Activated CD4-positive, alpha-beta T cell treated with anti-CD3 and anti-CD28 coated beads for 24 hours (primary cell): ENCODE results near the gene MAST4.
"Not testable (repeated sequence)": the region's sequence is repeated elsewhere in the genome, so short reads cannot be mapped to it uniquely, and the experiment has no call there.

Source experiments
- DNase-seq, 2 donors: peaks; one replicate each; pipeline ENCODE4 v3.0.0-alpha.2; 2020; ENCODE audit warnings: low read depth in 2 of 2

Gene MAST4

GRCh38 chr5:67123819-67124218 lies 527.6 kb downstream of the MAST4 start:
- DNase-seq = no peak

- DNase-seq = no peak
Measured at GRCh38 chr5:67124556-67124955, 528.4 kb downstream of the MAST4 start.

DNA sequence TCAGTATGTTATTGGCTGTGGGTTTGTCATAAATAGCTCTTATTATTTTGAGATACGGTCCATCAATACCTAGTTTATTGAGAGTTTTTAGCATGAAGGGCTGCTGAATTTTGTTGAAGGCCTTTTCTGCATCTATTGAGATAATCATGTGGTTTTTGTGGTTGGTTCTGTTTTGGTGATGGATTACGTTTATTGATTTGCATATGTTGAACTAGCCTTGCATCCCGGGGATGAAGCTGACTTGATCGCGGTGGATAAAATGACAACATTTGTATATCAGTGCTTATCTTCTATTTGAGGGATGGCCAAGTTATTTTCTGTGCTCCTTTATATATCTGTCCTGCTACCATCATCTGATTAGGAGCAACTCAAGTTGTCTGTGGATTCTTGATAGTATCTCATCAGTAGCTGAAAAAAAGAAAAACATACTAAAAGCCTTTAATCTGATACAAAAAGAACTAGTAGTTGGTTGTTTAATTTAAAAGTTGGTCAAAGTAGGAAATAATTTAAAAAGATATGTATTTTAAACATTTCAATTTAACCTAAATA lies 531.2 kb downstream of the MAST4 start:
- DNase-seq = not testable (repeated sequence)

DNA sequence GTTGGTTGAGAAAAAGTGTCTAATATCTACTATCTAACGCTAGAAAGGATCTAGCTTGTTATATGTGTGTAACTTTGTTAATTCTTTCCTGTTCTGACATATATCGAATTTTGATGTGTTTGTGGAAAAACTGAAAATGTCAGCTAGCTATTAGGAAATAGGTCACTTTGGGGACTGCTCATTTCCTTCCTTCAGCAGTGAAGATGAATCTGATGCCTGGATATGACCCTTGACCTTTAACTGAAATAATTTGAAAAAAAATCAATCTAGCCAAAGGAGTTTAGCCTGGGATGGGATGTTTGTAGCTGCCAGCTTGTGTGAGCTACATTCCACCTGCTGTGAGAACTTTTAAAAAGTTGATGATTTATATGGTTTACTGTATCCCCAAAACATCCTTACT lies 533.6 kb downstream of the MAST4 start:
- DNase-seq = no peak

- DNase-seq = no peak
Measured at GRCh38 chr5:67133217-67133616, 537.0 kb downstream of the MAST4 start.

- no peak for DNase-seq
Measured at GRCh38 chr5:67133776-67134175, 537.6 kb downstream of the MAST4 start.

GRCh38 chr5:67135381-67135984 lies 539.3 kb downstream of the MAST4 start:
- no peak for DNase-seq

DNA sequence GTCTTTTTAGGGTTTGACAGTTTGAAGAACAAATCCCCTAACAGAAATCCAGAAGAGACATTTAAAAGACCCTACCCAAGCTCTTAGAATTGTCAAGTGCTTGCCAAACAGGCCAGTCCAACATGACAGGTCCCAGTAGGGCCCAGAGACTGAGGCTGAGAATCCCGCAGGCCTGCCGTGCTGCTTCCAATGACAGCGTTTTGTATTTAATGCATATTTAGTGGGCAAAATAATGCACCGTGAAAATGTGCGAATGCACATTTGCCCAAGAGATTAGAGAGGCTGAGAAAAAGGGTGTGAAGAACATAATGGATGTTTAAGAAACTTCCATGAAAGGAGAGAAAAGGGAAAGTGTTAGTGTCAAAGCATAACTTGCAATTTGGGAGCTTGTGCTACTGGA lies 542.8 kb downstream of the MAST4 start:
- DNase-seq = no peak

DNA sequence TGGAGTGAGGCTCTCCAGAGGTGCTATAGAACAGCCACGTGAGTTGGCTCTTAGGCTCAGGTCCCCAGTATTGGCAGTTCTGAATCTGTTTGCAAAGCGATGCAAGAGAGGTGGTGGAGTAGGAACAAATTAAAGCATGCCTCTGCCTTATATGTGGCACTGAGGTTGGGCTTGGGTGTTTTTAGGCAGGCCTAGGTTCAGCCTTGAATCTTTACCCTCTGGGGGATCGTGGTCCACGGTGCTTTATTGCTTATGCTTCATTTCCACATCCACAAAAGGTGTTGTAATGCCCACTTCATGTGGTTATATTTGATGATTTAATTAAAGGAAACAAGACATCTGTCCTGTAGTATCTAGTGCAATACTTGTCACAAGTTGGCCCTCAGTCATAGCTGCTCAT lies 544.2 kb downstream of the MAST4 start:
- DNase-seq = no peak

DNA sequence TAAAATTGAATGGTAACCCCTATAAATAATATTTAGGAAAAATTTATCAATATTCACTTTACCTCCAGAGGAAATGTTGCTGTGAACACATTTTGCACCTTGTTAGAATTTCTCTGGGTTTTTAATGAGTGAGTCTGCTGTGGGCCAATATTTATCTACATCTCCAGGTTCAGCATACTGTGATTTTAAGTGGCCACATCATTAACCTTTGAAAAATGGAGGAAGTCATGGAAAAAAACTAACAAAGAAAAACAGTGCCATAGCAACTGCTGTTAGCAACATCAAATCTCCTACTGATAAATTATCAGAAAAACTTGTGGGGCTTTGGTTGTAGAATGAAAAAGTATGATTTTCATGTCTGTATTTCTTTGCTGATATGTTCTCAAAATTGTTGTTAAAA lies 545.5 kb downstream of the MAST4 start:
- DNase-seq = no peak

- DNase-seq = no peak
Measured at GRCh38 chr5:67142816-67143215, 546.6 kb downstream of the MAST4 start.

- DNase-seq = no peak
Measured at GRCh38 chr5:67143549-67143948, 547.4 kb downstream of the MAST4 start.

DNA sequence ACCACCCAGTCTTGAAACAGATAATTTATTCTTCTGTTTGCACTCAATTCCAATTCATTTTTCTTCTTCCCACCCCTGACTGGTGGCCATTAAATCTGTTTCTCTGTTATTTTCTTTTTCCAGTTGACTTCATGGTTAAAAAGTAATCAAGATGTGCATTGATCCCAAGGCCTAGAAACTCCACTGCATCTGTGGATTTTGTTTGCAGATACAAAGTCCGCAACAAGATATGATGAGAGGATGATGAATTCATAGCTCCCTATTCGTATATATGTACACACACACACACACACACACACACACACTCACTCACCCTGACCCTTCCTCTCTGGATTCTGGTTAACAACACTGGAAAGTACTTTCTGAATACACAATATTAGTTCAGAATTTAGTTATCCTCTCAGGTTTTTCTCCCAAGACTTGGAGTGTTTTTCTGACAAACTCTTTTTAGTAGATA lies 548.0 kb downstream of the MAST4 start:
- no peak for DNase-seq

DNA sequence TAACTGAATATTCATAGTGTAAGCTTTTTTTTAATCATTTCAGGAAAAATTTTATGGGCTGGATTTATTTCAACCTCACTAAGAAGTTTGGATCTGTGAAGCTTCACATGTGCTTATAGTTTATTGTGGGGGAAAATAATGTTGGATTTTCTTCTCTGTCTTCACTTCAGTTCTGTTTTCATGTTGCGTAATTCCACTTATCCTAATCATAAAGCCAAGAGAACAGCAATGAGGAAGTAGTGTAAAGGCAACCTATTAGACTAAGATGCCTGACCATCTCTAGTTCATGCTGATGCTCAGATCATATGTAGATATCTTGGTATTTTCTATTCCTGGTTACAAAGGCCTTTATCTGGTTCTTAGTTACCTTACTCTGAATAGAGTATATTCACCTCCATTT lies 550.4 kb downstream of the MAST4 start:
- DNase-seq = no peak

- no peak for DNase-seq
Measured at GRCh38 chr5:67146981-67147380, 550.8 kb downstream of the MAST4 start.

- DNase-seq = no peak
Measured at GRCh38 chr5:67147760-67148159, 551.6 kb downstream of the MAST4 start.

GRCh38 chr5:67149057-67149950 lies 553.1 kb downstream of the MAST4 start:
- no peak for DNase-seq

DNA sequence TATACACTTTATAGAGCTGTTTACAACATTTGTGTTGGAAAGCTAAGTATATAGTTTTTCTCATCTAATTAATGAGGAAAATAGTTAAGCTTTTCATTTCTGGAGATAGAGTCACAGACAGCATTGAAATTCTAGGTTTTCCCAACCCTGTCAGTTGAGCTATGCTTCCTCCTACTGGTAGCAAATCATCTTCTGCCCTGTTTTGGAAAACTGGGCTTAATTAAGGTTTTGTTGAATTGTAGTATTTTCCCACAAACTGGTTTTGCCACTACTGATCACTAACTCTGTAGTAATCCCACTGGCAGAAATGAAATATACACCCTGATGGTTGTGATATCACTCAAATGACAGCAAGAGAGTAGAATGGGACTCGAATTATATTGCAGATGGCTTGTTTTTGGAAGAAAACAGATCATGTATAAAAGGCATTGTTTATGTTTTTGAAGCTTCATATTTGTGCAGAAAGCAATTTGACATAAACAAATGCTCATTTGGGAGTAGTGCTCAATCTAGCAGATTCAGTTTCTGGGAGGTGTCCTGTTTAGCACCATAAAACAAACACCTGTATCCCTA lies 553.8 kb downstream of the MAST4 start:
- DNase-seq = no peak

DNA sequence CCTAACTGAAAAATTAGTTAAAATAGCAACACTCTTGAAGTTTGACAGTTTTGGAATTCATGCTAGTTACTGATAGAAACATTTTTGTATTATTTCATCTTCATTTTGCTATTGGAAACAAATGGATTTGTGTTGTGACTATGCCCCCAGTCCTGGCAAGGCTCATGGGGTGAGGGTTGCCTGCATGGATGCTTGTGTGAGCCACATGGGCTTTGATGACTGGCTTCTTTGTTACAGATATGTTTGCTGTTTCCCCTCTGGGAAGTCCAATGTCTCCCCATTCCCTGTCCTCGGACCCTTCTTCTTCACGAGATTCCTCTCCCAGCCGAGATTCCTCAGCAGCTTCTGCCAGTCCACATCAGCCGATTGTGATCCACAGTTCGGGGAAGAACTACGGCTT lies 556.2 kb downstream of the MAST4 start:
- DNase-seq = no peak

GRCh38 chr5:67153292-67153691 lies 557.1 kb downstream of the MAST4 start:
- no peak for DNase-seq

DNA sequence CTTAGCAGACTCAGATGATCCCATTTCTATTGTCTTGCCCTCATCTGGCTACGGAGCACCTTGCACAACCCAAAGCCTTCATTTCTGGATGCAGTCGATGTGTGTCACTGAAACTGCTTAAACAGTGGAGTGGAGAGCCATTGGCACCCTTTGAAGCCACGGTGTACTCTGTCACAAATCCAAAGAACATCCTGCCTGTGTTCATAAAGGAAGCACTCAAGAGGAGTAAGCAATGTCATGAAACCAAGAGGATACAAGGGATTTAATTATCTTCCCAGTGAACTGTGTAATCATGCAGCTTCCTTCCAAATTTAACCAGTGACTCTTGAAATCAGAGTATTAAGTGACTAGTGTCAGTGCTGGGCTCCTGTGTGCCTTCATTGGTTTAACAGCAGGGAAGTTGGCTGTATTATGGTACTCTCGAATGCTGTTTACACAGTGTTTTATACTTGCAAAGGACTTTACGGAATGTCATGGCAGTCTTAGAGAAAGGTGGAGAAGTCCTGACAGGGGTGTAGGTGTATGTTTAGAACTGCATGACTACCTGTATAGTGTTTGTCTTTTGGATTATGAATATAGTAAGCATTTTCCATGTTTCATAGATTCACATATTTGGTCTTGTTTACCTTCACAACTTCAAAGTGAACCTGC lies 558.5 kb downstream of the MAST4 start:
- no peak for DNase-seq

- DNase-seq = peak; percentile 25 to 30
Measured at GRCh38 chr5:67156976-67157583, 560.9 kb downstream of the MAST4 start.
